Amygdala (tissue), 56 donors: ENCODE data around the gene CXorf38.

Source experiments
- DNase-seq, 56 donors: peaks; one replicate each; lab custom pipeline; 2025; lab: John Stamatoyannopoulos, UW

CXorf38 gene

GRCh38 chrX:40647307-40648197, at the start of gene CXorf38:
CXorf38 (minus strand) TSS chrX:40647561; CDS start chrX:40647520, 41 bp downstream.
- DNase-seq: peak in 55 of 56 donors; percentile 28 to 91 (median 72)

GRCh38 chrX:40694802-40695201, 47.4 kb upstream of the CXorf38 start:
- no peak for DNase-seq

DNA sequence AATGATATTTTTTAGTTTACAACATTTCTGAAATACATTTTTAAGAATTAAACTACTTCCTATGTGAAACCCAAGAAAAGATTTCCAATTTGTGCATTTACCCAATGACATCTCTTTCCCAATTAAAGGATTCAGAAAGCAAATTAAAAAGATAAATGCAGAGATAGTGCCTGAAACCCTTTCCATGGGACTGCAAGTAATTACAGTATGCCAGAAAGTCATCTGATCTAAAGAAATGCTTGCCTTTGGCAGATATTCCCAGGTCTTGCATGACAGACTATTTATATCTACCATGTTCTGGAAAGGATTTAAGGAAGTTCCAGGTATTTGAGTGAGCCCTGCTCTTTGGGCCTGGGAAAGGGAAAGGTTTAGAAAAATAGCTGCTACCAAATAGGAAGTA, 41.6 kb upstream of the CXorf38 start:
- no peak for DNase-seq

GRCh38 chrX:40687169-40687568, 39.8 kb upstream of the CXorf38 start:
- DNase-seq: no peak

DNA sequence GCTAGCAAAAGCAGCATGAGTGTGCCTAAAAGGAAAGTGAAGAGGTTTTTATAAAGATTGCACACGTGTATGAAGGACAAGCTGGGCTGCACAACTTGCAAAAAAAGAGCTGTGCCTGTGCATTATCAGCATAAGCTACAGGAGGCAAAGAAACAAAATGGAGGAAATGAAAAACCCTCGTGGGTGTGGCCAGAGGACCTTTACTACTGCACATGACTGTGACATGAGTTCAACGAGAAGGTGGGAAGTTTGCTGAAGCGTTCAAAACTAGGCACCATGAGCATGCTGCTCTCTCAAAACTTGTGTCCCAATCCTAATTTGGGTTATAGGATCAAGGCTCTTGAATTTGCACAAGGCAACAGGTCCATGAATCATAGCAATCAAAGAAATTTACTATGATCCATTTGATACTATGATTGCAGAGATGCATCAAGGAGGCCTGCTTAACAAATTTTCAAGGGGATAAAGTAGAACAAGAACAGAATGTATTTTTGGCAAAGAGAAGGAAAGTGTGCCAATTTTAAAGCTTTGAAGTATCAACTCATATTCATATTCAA, 38.1 kb upstream of the CXorf38 start:
- DNase-seq: no peak

DNA sequence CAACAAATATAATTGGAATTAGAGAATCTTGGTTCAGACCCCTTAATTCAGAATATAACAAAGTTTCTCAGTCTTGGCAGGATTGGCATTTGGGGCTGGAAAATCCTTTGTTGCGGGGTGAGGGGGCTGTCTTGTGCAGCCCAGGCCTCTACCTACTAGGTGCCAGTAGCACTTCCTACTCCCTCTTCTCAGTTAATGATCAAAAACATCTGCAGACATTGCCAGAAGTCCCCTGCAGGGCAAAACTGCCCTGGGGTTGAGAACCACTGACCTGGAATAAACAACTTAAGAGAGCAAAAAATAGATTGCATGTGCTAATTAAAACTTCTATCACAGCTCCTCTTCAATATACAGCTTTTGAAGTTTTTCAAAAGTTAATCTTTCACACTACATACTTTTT, 36.7 kb upstream of the CXorf38 start:
- no peak for DNase-seq

DNA sequence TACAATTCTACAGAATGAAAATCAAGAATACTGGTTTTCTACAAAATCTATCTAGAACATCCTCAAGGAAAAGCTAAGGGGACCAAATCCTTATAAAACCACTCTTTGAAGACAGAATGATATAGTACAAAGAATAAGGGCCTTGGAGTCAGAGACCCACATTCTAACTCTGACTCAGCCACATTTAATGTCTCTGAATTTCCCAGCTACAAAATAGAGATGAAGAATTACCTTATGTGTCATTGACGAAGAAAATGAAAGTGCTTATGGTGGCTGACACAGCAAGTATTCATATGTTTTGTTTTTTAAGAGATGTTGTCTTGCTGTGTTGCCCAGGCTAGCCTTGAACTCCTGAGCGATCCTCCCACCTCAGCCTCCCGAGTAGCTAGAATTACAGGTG, 35.9 kb upstream of the CXorf38 start:
- no peak for DNase-seq

DNA sequence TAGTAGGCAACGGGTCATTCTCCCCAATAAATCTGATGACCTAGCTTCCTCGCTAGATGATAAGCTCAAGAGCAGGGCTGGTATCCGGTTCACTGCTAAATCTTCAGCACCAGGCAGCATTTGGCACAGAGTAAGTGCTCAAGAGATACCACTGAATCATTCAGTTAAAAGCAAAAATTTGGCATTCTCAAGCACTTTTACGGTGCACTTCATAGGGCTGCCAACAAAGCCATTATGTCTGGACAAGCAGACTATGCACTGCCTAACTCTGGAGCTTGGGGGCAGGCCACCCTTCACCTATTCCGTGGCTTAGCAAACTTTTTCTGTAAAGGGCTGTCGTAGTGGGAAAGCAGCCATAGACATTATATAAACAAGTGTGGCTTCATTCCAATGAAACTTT, 23.8 kb upstream of the CXorf38 start:
- DNase-seq: no peak

- peak in 10 of 56 donors; percentile 0 to 18 (median 4) for DNase-seq
Observed at GRCh38 chrX:40663880-40664630, 16.7 kb upstream of the CXorf38 start.

- DNase-seq: no peak
Observed at GRCh38 chrX:40663078-40663740, 15.8 kb upstream of the CXorf38 start.

- no peak for DNase-seq
Observed at GRCh38 chrX:40661489-40661888, 14.1 kb upstream of the CXorf38 start.

DNA sequence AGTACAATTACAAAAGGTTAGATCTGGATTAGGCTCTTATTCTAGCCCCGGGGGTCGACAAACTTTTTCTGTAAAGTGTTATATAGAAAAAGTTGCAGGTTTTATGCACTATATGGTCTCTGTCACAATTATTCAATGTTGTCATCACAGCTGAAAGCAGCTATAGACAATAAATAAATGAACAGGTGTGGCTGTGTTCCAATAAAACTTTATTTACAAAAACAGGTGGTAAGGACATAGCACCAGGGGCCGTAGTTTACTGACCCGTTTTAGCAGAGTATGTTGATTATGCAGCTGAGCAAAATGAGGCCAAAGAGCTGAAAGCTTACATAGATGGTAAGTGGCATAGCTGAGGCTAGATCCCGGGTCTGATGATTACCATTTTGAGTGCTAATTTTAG, 13.0 kb upstream of the CXorf38 start:
- DNase-seq: no peak

- DNase-seq: no peak
Observed at GRCh38 chrX:40653535-40653934, 6.2 kb upstream of the CXorf38 start.

GRCh38 chrX:40652664-40653063, 5.3 kb upstream of the CXorf38 start:
- DNase-seq: no peak

- DNase-seq: peak in 43 of 56 donors; percentile 0 to 77 (median 10)
Observed at GRCh38 chrX:40651620-40652223, 4.4 kb upstream of the CXorf38 start.

DNA sequence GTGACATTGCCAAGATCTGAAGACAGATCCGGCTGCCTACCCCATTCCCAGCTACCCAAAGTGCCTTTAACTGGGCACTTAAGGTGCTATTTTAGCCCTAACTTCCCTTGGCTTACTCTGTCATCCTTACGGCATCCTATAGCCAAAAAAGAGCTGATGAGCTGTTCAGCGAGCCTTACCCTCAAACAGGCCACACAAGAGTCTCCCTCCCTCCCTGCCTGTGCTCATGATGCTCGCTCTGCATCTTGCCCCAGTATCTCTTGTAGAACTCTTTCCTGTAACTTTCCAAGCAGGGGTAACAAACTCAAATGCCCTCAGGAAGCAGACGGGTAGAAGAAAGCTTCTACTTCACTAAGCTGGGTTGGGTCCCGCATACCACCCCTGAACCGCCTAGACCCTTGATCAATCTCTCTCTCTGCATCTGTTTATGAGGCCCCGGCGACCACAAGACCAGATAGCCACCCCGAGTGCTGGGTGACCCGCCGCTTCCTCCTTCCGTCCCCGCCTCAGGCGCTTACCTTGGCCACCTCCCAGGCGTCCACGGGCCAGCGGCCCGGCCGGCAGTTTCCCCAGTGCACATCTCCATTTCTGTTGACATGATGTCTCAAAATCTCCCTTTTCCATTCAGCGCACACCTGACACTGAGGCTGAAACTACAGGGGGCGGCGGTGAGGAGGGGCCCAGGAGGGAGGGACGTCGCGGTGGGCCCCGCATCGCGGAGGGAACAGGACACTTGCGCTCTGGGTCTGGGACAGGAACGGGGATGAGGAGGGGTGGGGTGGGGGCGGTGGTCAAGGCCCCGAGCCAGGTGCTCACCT, 663 bp downstream of the CXorf38 start:
- peak in 19 of 56 donors; percentile 0 to 44 (median 10) for DNase-seq

GRCh38 chrX:40644821-40645358, 2.5 kb downstream of the CXorf38 start:
- peak in 28 of 56 donors; percentile 0 to 39 (median 10) for DNase-seq

- peak in 1 of 56 donors; percentile 6 for DNase-seq
Observed at GRCh38 chrX:40644176-40644575, 3.2 kb downstream of the CXorf38 start.

GRCh38 chrX:40637687-40638086, 9.7 kb downstream of the CXorf38 start:
- no peak for DNase-seq
